ENCODE results near the gene CLDN1.

CLDN1 gene

DNA sequence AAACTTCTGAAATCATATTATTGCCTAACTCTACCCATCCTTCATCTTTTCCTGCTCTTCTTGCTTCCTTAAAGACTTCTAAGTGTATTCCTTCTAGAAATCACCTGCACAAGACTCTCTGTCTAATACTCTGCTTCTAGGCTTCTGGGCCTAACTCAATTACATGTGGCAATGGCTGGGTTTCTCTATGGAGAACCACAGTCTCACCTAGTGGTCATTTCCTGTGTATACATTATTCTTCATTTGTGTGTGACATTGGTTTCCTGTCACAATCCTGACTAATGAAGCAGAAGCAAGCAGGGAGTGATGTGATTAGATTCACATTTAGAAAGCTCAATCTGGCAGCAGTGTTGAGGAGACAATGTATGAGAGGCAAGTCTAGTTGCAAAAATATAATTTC is 16.9 kb upstream of the CLDN1 start:
- ATAC-seq, result no peak
- TF ChIP-seq, protein P1, sequence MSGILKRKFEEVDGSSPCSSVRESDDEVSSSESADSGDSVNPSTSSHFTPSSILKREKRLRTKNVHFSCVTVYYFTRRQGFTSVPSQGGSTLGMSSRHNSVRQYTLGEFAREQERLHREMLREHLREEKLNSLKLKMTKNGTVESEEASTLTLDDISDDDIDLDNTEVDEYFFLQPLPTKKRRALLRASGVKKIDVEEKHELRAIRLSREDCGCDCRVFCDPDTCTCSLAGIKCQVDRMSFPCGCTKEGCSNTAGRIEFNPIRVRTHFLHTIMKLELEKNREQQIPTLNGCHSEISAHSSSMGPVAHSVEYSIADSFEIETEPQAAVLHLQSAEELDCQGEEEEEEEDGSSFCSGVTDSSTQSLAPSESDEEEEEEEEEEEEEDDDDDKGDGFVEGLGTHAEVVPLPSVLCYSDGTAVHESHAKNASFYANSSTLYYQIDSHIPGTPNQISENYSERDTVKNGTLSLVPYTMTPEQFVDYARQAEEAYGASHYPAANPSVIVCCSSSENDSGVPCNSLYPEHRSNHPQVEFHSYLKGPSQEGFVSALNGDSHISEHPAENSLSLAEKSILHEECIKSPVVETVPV (CRISPR knock-in tag; IDR thresholded peaks at IDR 0.05), result no peak
- TF ChIP-seq, protein P2, sequence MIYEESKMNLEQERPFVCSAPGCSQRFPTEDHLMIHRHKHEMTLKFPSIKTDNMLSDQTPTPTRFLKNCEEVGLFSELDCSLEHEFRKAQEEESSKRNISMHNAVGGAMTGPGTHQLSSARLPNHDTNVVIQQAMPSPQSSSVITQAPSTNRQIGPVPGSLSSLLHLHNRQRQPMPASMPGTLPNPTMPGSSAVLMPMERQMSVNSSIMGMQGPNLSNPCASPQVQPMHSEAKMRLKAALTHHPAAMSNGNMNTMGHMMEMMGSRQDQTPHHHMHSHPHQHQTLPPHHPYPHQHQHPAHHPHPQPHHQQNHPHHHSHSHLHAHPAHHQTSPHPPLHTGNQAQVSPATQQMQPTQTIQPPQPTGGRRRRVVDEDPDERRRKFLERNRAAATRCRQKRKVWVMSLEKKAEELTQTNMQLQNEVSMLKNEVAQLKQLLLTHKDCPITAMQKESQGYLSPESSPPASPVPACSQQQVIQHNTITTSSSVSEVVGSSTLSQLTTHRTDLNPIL (CRISPR knock-in tag; IDR thresholded peaks at IDR 0.05; ENCODE audit: low read depth), result no peak
- TF ChIP-seq BACH2 (CRISPR knock-in tag; IDR thresholded peaks at IDR 0.05; ENCODE audit: borderline replicate concordance) (no peak), CSDC2 (CRISPR knock-in tag; IDR thresholded peaks at IDR 0.05) (no peak), ESRRG (CRISPR knock-in tag; IDR thresholded peaks at IDR 0.05) (no peak), OSR1 (CRISPR knock-in tag; IDR thresholded peaks at IDR 0.05) (no peak), SNAI2 (CRISPR knock-in tag; IDR thresholded peaks at IDR 0.05) (no peak), PPARA (CRISPR knock-in tag; IDR thresholded peaks at IDR 0.05; ENCODE audit: borderline replicate concordance) (no peak), GLIS3 (CRISPR knock-in tag; IDR thresholded peaks at IDR 0.05) (no peak), ZC3H10 (CRISPR knock-in tag; IDR thresholded peaks at IDR 0.05) (no peak)
- TF ChIP-seq, protein P3, sequence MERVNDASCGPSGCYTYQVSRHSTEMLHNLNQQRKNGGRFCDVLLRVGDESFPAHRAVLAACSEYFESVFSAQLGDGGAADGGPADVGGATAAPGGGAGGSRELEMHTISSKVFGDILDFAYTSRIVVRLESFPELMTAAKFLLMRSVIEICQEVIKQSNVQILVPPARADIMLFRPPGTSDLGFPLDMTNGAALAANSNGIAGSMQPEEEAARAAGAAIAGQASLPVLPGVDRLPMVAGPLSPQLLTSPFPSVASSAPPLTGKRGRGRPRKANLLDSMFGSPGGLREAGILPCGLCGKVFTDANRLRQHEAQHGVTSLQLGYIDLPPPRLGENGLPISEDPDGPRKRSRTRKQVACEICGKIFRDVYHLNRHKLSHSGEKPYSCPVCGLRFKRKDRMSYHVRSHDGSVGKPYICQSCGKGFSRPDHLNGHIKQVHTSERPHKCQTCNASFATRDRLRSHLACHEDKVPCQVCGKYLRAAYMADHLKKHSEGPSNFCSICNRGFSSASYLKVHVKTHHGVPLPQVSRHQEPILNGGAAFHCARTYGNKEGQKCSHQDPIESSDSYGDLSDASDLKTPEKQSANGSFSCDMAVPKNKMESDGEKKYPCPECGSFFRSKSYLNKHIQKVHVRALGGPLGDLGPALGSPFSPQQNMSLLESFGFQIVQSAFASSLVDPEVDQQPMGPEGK (CRISPR knock-in tag; IDR thresholded peaks at IDR 0.05; ENCODE audit: borderline replicate concordance), result no peak

DNA sequence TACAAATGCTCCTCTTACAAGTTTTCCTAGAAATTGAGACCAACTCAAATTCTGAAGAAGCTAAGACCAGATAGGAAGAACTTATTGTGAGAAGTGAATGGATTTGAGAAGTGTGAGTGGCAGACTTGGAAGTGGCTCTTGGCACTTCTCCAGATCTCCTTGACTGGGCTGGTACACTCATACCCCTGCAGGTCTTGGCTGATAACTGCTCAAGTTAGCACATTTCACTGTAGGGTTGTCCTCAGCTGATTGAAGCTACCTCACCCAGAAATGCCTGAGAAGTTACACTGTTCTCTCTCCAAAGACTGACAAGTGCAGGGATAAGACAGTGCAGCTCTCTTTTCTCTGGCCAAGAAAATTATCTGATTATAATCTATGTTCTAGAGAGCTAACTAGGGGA is 16.5 kb upstream of the CLDN1 start:
- no peak for ATAC-seq
- TF ChIP-seq CSDC2 (CRISPR knock-in tag; IDR thresholded peaks at IDR 0.05) (no peak), OSR1 (CRISPR knock-in tag; IDR thresholded peaks at IDR 0.05) (no peak), BACH2 (CRISPR knock-in tag; IDR thresholded peaks at IDR 0.05; ENCODE audit: borderline replicate concordance) (no peak), ZC3H10 (CRISPR knock-in tag; IDR thresholded peaks at IDR 0.05) (no peak), GLIS3 (CRISPR knock-in tag; IDR thresholded peaks at IDR 0.05) (no peak), PPARA (CRISPR knock-in tag; IDR thresholded peaks at IDR 0.05; ENCODE audit: borderline replicate concordance) (no peak), RARB (CRISPR knock-in tag; IDR thresholded peaks at IDR 0.05) (no peak), ZNF565 (CRISPR knock-in tag; conservative IDR thresholded peaks at IDR 0.05; ENCODE audit: low read depth) (no peak), ARNTL (CRISPR knock-in tag; IDR thresholded peaks at IDR 0.05; ENCODE audit: borderline replicate concordance, low read depth) (no peak), ZNF8 (CRISPR knock-in tag; IDR thresholded peaks at IDR 0.05) (no peak), ISL1 (CRISPR knock-in tag; IDR thresholded peaks at IDR 0.05) (no peak), TCF4 (CRISPR knock-in tag; IDR thresholded peaks at IDR 0.05; ENCODE audit: borderline replicate concordance) (no peak), TOX (CRISPR knock-in tag; IDR thresholded peaks at IDR 0.05; ENCODE audit: borderline replicate concordance) (no peak), ESRRG (CRISPR knock-in tag; IDR thresholded peaks at IDR 0.05) (no peak), ZFP3 (CRISPR knock-in tag; IDR thresholded peaks at IDR 0.05) (no peak)
- TF ChIP-seq, protein P4, sequence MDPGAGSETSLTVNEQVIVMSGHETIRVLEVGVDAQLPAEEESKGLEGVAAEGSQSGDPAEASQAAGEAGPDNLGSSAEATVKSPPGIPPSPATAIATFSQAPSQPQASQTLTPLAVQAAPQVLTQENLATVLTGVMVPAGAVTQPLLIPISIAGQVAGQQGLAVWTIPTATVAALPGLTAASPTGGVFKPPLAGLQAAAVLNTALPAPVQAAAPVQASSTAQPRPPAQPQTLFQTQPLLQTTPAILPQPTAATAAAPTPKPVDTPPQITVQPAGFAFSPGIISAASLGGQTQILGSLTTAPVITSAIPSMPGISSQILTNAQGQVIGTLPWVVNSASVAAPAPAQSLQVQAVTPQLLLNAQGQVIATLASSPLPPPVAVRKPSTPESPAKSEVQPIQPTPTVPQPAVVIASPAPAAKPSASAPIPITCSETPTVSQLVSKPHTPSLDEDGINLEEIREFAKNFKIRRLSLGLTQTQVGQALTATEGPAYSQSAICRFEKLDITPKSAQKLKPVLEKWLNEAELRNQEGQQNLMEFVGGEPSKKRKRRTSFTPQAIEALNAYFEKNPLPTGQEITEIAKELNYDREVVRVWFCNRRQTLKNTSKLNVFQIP (CRISPR knock-in tag; IDR thresholded peaks at IDR 0.05; ENCODE audit: borderline replicate concordance, low read depth), result no peak
- TF ChIP-seq, protein P5, sequence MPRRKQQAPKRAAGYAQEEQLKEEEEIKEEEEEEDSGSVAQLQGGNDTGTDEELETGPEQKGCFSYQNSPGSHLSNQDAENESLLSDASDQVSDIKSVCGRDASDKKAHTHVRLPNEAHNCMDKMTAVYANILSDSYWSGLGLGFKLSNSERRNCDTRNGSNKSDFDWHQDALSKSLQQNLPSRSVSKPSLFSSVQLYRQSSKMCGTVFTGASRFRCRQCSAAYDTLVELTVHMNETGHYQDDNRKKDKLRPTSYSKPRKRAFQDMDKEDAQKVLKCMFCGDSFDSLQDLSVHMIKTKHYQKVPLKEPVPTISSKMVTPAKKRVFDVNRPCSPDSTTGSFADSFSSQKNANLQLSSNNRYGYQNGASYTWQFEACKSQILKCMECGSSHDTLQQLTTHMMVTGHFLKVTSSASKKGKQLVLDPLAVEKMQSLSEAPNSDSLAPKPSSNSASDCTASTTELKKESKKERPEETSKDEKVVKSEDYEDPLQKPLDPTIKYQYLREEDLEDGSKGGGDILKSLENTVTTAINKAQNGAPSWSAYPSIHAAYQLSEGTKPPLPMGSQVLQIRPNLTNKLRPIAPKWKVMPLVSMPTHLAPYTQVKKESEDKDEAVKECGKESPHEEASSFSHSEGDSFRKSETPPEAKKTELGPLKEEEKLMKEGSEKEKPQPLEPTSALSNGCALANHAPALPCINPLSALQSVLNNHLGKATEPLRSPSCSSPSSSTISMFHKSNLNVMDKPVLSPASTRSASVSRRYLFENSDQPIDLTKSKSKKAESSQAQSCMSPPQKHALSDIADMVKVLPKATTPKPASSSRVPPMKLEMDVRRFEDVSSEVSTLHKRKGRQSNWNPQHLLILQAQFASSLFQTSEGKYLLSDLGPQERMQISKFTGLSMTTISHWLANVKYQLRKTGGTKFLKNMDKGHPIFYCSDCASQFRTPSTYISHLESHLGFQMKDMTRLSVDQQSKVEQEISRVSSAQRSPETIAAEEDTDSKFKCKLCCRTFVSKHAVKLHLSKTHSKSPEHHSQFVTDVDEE (CRISPR knock-in tag; IDR thresholded peaks at IDR 0.05), result no peak
- TF ChIP-seq, protein P2 (CRISPR knock-in tag; IDR thresholded peaks at IDR 0.05; ENCODE audit: low read depth), result no peak
- TF ChIP-seq, protein P3 (CRISPR knock-in tag; IDR thresholded peaks at IDR 0.05; ENCODE audit: borderline replicate concordance), result no peak
